ENCODE data around the gene NOL4L. TPM values are rescaled to one million over a fixed set of nuclear protein-coding genes. Genes with fewer than 3 reads are reported as not detected.

The NOL4L gene
- total RNA-seq, 2 experiments from 2014 or later = 53.1 to 55.6 TPM

DNA sequence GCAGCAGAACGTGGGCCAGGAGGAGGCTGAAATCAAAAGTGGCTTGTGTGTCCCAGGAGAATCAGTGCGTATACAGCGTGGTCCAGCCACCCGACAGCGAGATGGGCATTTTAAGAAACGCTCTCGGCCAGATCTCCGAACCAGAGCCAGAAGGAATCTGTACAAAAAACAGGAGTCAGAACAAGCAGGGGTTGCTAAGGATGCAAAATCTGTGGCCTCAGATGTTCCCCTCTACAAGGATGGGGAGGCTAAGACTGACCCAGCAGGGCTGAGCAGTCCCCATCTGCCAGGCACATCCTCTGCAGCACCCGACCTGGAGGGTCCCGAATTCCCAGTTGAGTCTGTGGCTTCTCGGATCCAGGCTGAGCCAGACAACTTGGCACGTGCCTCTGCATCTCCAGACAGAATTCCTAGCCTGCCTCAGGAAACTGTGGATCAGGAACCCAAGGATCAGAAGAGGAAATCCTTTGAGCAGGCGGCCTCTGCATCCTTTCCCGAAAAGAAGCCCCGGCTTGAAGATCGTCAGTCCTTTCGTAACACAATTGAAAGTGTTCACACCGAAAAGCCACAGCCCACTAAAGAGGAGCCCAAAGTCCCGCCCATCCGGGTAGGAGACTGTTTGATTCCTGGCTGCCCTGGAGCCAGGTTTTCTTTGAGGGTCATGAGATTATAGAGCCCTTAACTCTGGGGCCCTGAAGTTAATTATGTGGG, 151.7 kb downstream of the NOL4L start:
- H3K9me3 ChIP-seq (ENCODE audit: control insufficient read depth in 1 of 2, insufficient read depth in 1 of 2, low read length in 2 of 2) = no peaks in the 10 kb centered on the region
- no peaks in the 10 kb centered on the region for H3K4me1 ChIP-seq (ENCODE audit: insufficient read depth, low read length)
- H3K27me3 ChIP-seq (ENCODE audit: control insufficient read depth in 1 of 2, insufficient read depth in 2 of 2, low read length in 2 of 2) = no peaks in the 10 kb centered on the region
- Mint-ChIP-seq H3K27ac (peak overlapping the region; percentile 7), H3K4me1 (ENCODE audit: low read depth) (no peaks in the 10 kb centered on the region), H3K27me3 (no peaks in the 10 kb centered on the region), H3K9me3 (no peaks in the 10 kb centered on the region), H3K4me3 (no peak overlapping the region), H3K36me3 (ENCODE audit: low read depth) (peaks cover 97% of the 10 kb centered on the region)
- TF ChIP-seq, protein P1, sequence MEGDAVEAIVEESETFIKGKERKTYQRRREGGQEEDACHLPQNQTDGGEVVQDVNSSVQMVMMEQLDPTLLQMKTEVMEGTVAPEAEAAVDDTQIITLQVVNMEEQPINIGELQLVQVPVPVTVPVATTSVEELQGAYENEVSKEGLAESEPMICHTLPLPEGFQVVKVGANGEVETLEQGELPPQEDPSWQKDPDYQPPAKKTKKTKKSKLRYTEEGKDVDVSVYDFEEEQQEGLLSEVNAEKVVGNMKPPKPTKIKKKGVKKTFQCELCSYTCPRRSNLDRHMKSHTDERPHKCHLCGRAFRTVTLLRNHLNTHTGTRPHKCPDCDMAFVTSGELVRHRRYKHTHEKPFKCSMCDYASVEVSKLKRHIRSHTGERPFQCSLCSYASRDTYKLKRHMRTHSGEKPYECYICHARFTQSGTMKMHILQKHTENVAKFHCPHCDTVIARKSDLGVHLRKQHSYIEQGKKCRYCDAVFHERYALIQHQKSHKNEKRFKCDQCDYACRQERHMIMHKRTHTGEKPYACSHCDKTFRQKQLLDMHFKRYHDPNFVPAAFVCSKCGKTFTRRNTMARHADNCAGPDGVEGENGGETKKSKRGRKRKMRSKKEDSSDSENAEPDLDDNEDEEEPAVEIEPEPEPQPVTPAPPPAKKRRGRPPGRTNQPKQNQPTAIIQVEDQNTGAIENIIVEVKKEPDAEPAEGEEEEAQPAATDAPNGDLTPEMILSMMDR (IDR thresholded peaks at IDR 0.05) = no peak
- ChIA-PET POLR2A (no interaction called here), CTCF (no interaction called here)
- DNase-seq = no peak
- no peak for ATAC-seq (ENCODE audit: poor library complexity)
- intact Hi-C loops (cut with DNase I, micrococcal nuclease) = no loop called here
- peaks cover 98% of the 10 kb centered on the region for H3K36me3 ChIP-seq (ENCODE audit: insufficient read depth, low read length)
- H3K27ac ChIP-seq (ENCODE audit: low read depth in 1 of 2, low read length in 2 of 2) = no peak overlapping the region
- H3K4me3 ChIP-seq (ENCODE audit: low read length) = no peak overlapping the region

DNA sequence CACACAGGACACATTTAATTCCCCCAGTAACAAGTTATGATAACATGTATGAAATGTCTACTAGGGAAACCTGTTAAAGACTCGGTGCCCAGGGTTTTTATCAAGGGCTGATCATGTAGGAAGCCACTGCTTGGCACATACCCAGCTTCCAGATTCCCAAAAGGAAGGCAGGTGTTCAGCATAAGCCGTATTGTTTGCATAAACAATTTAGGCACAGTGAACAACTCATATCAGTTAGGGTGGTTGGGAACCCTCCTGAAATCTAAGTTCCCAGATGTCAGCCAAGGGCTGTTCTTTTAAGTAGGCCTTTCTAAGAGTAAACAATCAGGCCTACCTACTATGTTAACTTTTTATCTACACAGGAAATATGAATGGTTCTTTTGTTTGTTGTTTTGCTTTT, 152.9 kb downstream of the NOL4L start:
- intact Hi-C loops (cut with DNase I, micrococcal nuclease) = no loop called here
- Mint-ChIP-seq H3K27ac (peak overlapping the region; percentile 7), H3K36me3 (ENCODE audit: low read depth) (peaks cover 97% of the 10 kb centered on the region)

DNA sequence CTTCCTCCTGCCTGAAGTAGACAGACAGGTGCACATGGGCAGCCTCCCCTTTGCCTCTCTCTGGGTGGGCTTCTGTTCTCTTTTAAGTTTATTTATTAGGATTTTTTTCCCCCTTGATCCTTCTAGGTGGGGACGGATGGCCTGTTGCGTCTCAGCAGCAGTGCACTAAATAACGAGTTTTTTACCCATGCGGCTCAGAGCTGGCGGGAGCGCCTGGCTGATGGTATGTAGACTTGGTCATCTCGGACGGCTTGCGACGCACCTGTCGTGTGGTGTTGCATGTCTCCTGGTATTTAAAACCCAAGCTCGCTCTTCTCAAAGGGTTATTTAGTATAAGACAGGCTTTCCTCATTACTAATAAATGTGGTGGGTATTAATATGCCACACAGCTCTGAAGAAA, 153.7 kb downstream of the NOL4L start:
- H3K4me1 ChIP-seq (ENCODE audit: insufficient read depth, low read length) = no peaks in the 10 kb centered on the region
- no peak overlapping the region for H3K27ac ChIP-seq (ENCODE audit: low read depth in 1 of 2, low read length in 2 of 2)
- H3K36me3 ChIP-seq (ENCODE audit: insufficient read depth, low read length) = peaks cover 97% of the 10 kb centered on the region
- ChIA-PET POLR2A (interaction anchor here (0.9 kb wide), 1 partner anchor 9 kb away, joined by 4 read pairs; no protein-coding TSS in a partner anchor), CTCF (interaction anchor here (1.2 kb wide), 1 partner anchor 66 kb away, joined by 3 read pairs; no protein-coding TSS in a partner anchor)
- peaks cover 95% of the 10 kb centered on the region for H3K36me3 Mint-ChIP-seq (ENCODE audit: low read depth)
- TF ChIP-seq, protein P1 (IDR thresholded peaks at IDR 0.05) = no peak
- ATAC-seq (ENCODE audit: poor library complexity) (no peak), DNase-seq (no peak)
- no peaks in the 10 kb centered on the region for H3K27me3 Mint-ChIP-seq
- no peak overlapping the region for H3K4me3 Mint-ChIP-seq
- no peak overlapping the region for H3K4me3 ChIP-seq (ENCODE audit: low read length)
- intact Hi-C loops (cut with DNase I, micrococcal nuclease) = no loop called here
- no peaks in the 10 kb centered on the region for H3K9me3 Mint-ChIP-seq
- peaks cover 12% of the 10 kb centered on the region for H3K4me1 Mint-ChIP-seq (ENCODE audit: low read depth)
- H3K27me3 ChIP-seq (ENCODE audit: control insufficient read depth in 1 of 2, insufficient read depth in 2 of 2, low read length in 2 of 2) = no peaks in the 10 kb centered on the region
- no peak overlapping the region for H3K27ac Mint-ChIP-seq
- H3K9me3 ChIP-seq (ENCODE audit: control insufficient read depth in 1 of 2, insufficient read depth in 1 of 2, low read length in 2 of 2) = no peaks in the 10 kb centered on the region

More for the DNA sequence above, 152.9 kb downstream of the NOL4L start:
- Histone ChIP-seq H3K4me1 (ENCODE audit: insufficient read depth, low read length) (no peaks in the 10 kb centered on the region), H3K36me3 (ENCODE audit: insufficient read depth, low read length) (peaks cover 99% of the 10 kb centered on the region), H3K4me3 (ENCODE audit: low read length) (no peak overlapping the region), H3K27ac (ENCODE audit: low read depth in 1 of 2, low read length in 2 of 2) (no peak overlapping the region), H3K9me3 (ENCODE audit: control insufficient read depth in 1 of 2, insufficient read depth in 1 of 2, low read length in 2 of 2) (no peaks in the 10 kb centered on the region), H3K27me3 (ENCODE audit: control insufficient read depth in 1 of 2, insufficient read depth in 2 of 2, low read length in 2 of 2) (no peaks in the 10 kb centered on the region)
- H3K4me1 Mint-ChIP-seq (ENCODE audit: low read depth) = peaks cover 6% of the 10 kb centered on the region
- H3K4me3 Mint-ChIP-seq = no peak overlapping the region
- TF ChIP-seq, protein P1 (IDR thresholded peaks at IDR 0.05) = no peak
- H3K27me3 Mint-ChIP-seq = no peaks in the 10 kb centered on the region
- ChIA-PET CTCF (no interaction called here), POLR2A (no interaction called here)
- no peak for ATAC-seq (ENCODE audit: poor library complexity)
- no peak for DNase-seq
- H3K9me3 Mint-ChIP-seq = no peaks in the 10 kb centered on the region
